ENCODE results near the gene ITGB5.

ITGB5 gene

GRCh38 chr3:124767691-124768090, 119.5 kb downstream of the ITGB5 start:
- DNase-seq (ENCODE audit: low read depth, low spot score): no peak
- TF ChIP-seq CTCF (IDR thresholded peaks at IDR 0.05; ENCODE audit: insufficient read depth, low read length, missing control alignments): no peak

DNA sequence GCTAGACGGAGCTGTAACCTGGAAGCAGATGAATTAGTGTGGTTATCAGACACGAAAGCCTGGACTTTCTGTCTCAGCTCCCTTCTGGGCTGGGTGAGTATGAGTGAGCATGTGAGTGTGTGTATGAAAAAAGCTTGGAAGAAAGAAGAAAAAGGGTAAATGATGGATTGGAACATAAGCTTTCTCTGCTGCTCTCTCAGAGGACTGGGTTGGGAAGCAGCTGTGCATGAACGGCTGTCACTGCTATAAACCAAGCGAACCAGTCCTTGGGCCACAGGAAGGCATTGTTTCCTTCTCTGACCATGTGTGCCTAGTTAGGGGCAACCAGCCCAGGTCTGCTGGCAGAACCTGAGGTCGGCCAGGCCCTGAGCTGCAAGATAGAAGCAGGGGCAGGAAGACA, 119.9 kb downstream of the ITGB5 start:
- H3K4me3 ChIP-seq (ENCODE audit: low read depth, low read length): no peak overlapping the region
- ChIA-PET POLR2A (no interaction called here), CTCF (interaction anchor here (1.3 to 15.7 kb wide), 5 partner anchors 19 to 207 kb away, joined by 3 to 467 read pairs (median 6); no protein-coding TSS in a partner anchor)
- DNase-seq (ENCODE audit: low read depth, low spot score): no peak
- no peak for TF ChIP-seq CTCF (IDR thresholded peaks at IDR 0.05; ENCODE audit: insufficient read depth, low read length, missing control alignments)

More at GRCh38 chr3:124767691-124768090, 119.5 kb downstream of the ITGB5 start:
- H3K4me3 ChIP-seq (ENCODE audit: low read depth, low read length): no peak overlapping the region
- POLR2A ChIA-PET: no interaction called here
- CTCF ChIA-PET: interaction anchor here (0.9 to 15.7 kb wide), 6 partner anchors 14 to 207 kb away, joined by 3 to 467 read pairs (median 4); no protein-coding TSS in a partner anchor

GRCh38 chr3:124766113-124767095, 120.8 kb downstream of the ITGB5 start:
- POLR2A ChIA-PET: no interaction called here
- no peak for TF ChIP-seq CTCF (IDR thresholded peaks at IDR 0.05; ENCODE audit: insufficient read depth, low read length, missing control alignments)
- no peak for DNase-seq (ENCODE audit: low read depth, low spot score)
- CTCF ChIA-PET: interaction anchor here (1.2 to 15.7 kb wide), 8 partner anchors 8 to 206 kb away, joined by 3 to 467 read pairs (median 5); no protein-coding TSS in a partner anchor
- no peak overlapping the region for H3K4me3 ChIP-seq (ENCODE audit: low read depth, low read length)

GRCh38 chr3:124765197-124765840, 121.8 kb downstream of the ITGB5 start:
- ChIA-PET CTCF (interaction anchor here (1.2 to 15.7 kb wide), 5 partner anchors 9 to 140 kb away, joined by 3 to 467 read pairs (median 10); no protein-coding TSS in a partner anchor), POLR2A (no interaction called here)
- no peak overlapping the region for H3K4me3 ChIP-seq (ENCODE audit: low read depth, low read length)
- no peak for DNase-seq (ENCODE audit: low read depth, low spot score)
- no peak for TF ChIP-seq CTCF (IDR thresholded peaks at IDR 0.05; ENCODE audit: insufficient read depth, low read length, missing control alignments)

- DNase-seq (ENCODE audit: low read depth, low spot score): no peak
- CTCF ChIA-PET: interaction anchor here (0.8 to 15.7 kb wide), 9 partner anchors 10 to 140 kb away, joined by 3 to 467 read pairs (median 5); no protein-coding TSS in a partner anchor
- H3K4me3 ChIP-seq (ENCODE audit: low read depth, low read length): no peak overlapping the region
- no peak for TF ChIP-seq CTCF (IDR thresholded peaks at IDR 0.05; ENCODE audit: insufficient read depth, low read length, missing control alignments)
- POLR2A ChIA-PET: no interaction called here
Observed at GRCh38 chr3:124764746-124765145, 122.4 kb downstream of the ITGB5 start.

Data from AG04449 (cell line).